ENCODE results near the gene RNF207. TPM values are rescaled to one million over a fixed set of nuclear protein-coding genes. Genes with fewer than 3 reads are reported as not detected.
A peak's percentile ranks its signal among the peaks of the same experiment; 100 is the strongest.

Gene RNF207
- 1.7 and 9.8 TPM in 2 replicates for total RNA-seq (2016; rRNA removed; fragmentation: Illumina TruSeq; extraction: Trizol)
- total RNA-seq (2016; cell fraction: cytosol; rRNA removed; fragmentation: Illumina TruSeq; extraction: Trizol; ENCODE audit: low read depth) = 2.0 and 3.0 TPM in 2 replicates
- total RNA-seq (2016; cell fraction: insoluble cytoplasmic fraction; rRNA removed; fragmentation: Illumina TruSeq; extraction: Trizol) = 2.1 and 8.9 TPM in 2 replicates
- 2.4 and 2.5 TPM in 2 replicates for total RNA-seq (2016; cell fraction: membrane; rRNA removed; fragmentation: Illumina TruSeq; extraction: Trizol)
- 14.8 and 17.7 TPM in 2 replicates for total RNA-seq (2016; cell fraction: nucleus; rRNA removed; fragmentation: Illumina TruSeq; extraction: Trizol)
- polyA plus RNA-seq (2011; rRNA removed) = 15.9 and 17.9 TPM in 2 replicates
- 3.1 and 5.5 TPM in 2 replicates for polyA plus RNA-seq (2011; cell fraction: cytosol; rRNA removed)
- polyA plus RNA-seq (2011; cell fraction: nucleus; rRNA removed) = 282 and 411 TPM in 2 replicates
- 3.9 and 4.0 TPM in 2 replicates for polyA plus RNA-seq (2012)
- polyA plus RNA-seq (2016; cell fraction: cytosol; fragmentation: Illumina TruSeq; extraction: Trizol; ENCODE audit: low read depth) = 0.45 and 0.62 TPM in 2 replicates
- 1.8 and 3.9 TPM in 2 replicates for polyA plus RNA-seq (2016; cell fraction: insoluble cytoplasmic fraction; fragmentation: Illumina TruSeq; extraction: Trizol; ENCODE audit: low read depth)
- 0.85 and 1.2 TPM in 2 replicates for polyA plus RNA-seq (2016; cell fraction: membrane; fragmentation: Illumina TruSeq; extraction: Trizol; ENCODE audit: low read depth)
- 47.0 and 48.9 TPM in 2 replicates for polyA plus RNA-seq (2016; cell fraction: nucleus; fragmentation: Illumina TruSeq; extraction: Trizol; ENCODE audit: insufficient read depth, low read depth)
- polyA minus RNA-seq (2011; rRNA and poly(A)+ RNA removed; ENCODE audit: low replicate concordance) = 16.5 and 27.5 TPM in 2 replicates
- polyA minus RNA-seq (2011; cell fraction: cytosol; rRNA and poly(A)+ RNA removed) = 2.5 TPM in 2 replicates
- 30.0 and 38.2 TPM in 2 replicates for polyA minus RNA-seq (2011; cell fraction: nucleus; rRNA and poly(A)+ RNA removed)
- Bru-seq, nascent RNA = percentile 66 among the genes with signal in this experiment
- percentile 55 among the genes with signal in this experiment for BruChase-seq, experiment 1, labeled RNA remaining after a 6-hour chase
- percentile 62 among the genes with signal in this experiment for BruChase-seq, experiment 2, labeled RNA remaining after a 2-hour chase
- long read RNA-seq, experiment 1 = 0 reads
- long read RNA-seq, experiment 2, partial matches to known transcripts = 0 of 2 reads
- long read RNA-seq, experiment 2, other reads (novel, unspliced or antisense) = 2 of 2 reads

DNA sequence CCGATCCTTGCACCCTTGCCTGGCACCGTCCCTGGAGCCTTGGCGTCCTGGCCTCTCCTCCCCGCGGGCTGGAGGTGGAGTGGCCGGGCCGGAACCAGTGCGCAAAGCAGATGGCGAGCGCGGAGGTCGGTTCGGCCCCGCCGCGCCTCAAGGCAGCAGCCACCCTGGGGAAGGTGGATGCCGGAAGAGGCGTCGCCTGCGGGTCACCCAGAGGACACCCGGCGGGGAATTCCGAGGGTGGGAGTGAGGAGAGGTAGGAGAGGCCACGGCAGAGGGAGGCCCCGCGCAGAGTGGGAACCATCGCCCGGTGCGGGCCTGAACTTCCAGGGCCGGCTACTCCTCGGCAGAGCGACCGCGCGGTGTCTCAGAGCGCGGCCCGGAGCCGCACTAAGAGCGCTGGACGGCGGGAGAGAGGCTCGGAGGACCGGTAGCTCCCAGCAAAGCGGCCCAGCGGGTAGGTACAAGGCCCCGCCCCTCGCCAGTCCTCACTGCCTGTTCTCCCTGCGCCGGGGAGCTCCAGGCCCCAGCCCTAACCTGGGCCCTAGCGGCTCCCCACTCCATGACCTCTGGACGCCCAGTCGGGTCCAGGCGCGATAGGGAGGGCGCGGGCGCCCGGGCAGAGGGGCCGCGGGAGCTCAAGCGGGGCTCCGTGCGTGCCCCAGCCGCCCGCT, at the start of gene RNF207:
Gene RNF207 (plus strand): TSS at position 271 of the 671 bp plus-strand sequence. CDS start 417 bp downstream, outside the sequence.
- Histone ChIP-seq H3K9ac (ENCODE audit: insufficient read depth, low read depth, low read length) (peak within 1 kb of the TSS; percentile 79), H3K79me2 (ENCODE audit: insufficient read depth, low read length) (no peaks in the 10 kb centered on the region), H3K27ac (ENCODE audit: extremely low read length, insufficient read depth, low read length) (peak within 1 kb of the TSS; percentile 82), H3K9me3 (ENCODE audit: low read length) (no peaks in the 10 kb centered on the region), H3K27me3 (ENCODE audit: control insufficient read depth in 1 of 2, insufficient read depth in 2 of 2, low read length in 2 of 2) (no peaks in the 10 kb centered on the region), H3K4me1 (ENCODE audit: insufficient read depth, low read length) (peaks cover 17% of the 10 kb centered on the region), H3K4me2 (ENCODE audit: low read depth, low read length) (peak within 1 kb of the TSS; percentile 92), H4K20me1 (ENCODE audit: insufficient read depth, low read length) (no peaks in the 10 kb centered on the region), H2AFZ (ENCODE audit: low read length) (peak within 1 kb of the TSS; percentile 86), H3K4me3 (replicated peaks in 1 of 3; ENCODE audit: insufficient read depth in 1 of 3, low read depth in 2 of 3, low read length in 3 of 3) (peak within 1 kb of the TSS; percentile 79 to 90 (median 84)), H3K36me3 (replicated peaks in 1 of 2; ENCODE audit: control insufficient read depth in 1 of 2, insufficient read depth in 2 of 2, low read length in 2 of 2) (peaks cover 4 to 6% of the 10 kb centered on the region in 2 experiments; a peak in 3 of 5 replicates)
- under 1% methylated on average over 27 of the region's 66 CpGs for WGBS (ENCODE audit: low lambda C conversion rate)
- in situ Hi-C loops (cut with HindIII; ENCODE audit: extremely low pct_ligation_motif_present, low pct_unique_long_range_greater_than_20kb) (no loop called here), intact Hi-C loops (cut with micrococcal nuclease; ENCODE audit: unreplicated experiment) (loop anchor here (2.0 to 10.0 kb wide), 2 partner anchors 35 to 621 kb away; no protein-coding TSS in a partner anchor)
- ATAC-seq (peak; percentile 84), FAIRE-seq (no peak), DNase-seq (ENCODE audit: low spot score) (peak; percentile 77)
- BruUV-seq (replicated peaks) = no TSS peak
- POLR2A ChIA-PET = interaction anchor here (0.7 to 1.7 kb wide), 12 partner anchors 10 to 280 kb away, joined by 3 to 11 read pairs (median 4); partner anchors contain the start of genes ACOT7 and ICMT
- CTCF ChIA-PET (ENCODE audit: low intra/inter-chr PET ratio, low total read pairs) = interaction anchor here (1.2 to 1.6 kb wide), 2 partner anchors 39 to 41 kb away, joined by 5 to 7 read pairs; no protein-coding TSS in a partner anchor
- TF ChIP-seq SUZ12 (IDR thresholded peaks at IDR 0.05; ENCODE audit: low read depth, low read length) = no peak
- peak; percentile 78 for TF ChIP-seq ZMYM3 (CRISPR knock-in tag; IDR thresholded peaks at IDR 0.05)
- TF ChIP-seq TFE3 (CRISPR knock-in tag; IDR thresholded peaks at IDR 0.05) = no peak
- no peak for TF ChIP-seq CHD4 (IDR thresholded peaks at IDR 0.05; ENCODE audit: borderline replicate concordance, low read length)
- no peak for TF ChIP-seq ZFP41 (CRISPR knock-in tag; IDR thresholded peaks at IDR 0.05; ENCODE audit: borderline replicate concordance)
- TF ChIP-seq YEATS4 (CRISPR knock-in tag; IDR thresholded peaks at IDR 0.05; ENCODE audit: borderline replicate concordance) = peak; percentile 70; the same call in 1 of the 2 replicates
- TF ChIP-seq, protein P1, sequence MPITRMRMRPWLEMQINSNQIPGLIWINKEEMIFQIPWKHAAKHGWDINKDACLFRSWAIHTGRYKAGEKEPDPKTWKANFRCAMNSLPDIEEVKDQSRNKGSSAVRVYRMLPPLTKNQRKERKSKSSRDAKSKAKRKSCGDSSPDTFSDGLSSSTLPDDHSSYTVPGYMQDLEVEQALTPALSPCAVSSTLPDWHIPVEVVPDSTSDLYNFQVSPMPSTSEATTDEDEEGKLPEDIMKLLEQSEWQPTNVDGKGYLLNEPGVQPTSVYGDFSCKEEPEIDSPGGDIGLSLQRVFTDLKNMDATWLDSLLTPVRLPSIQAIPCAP (CRISPR knock-in tag; IDR thresholded peaks at IDR 0.05; ENCODE audit: low read depth) = no peak
- TF ChIP-seq SP2 (CRISPR knock-in tag; IDR thresholded peaks at IDR 0.05) = no peak; the same call in 1 of the 2 replicates
- TF ChIP-seq ZNF737 (CRISPR knock-in tag; IDR thresholded peaks at IDR 0.05; ENCODE audit: borderline replicate concordance) = peak; percentile 47; the same call in 1 of the 2 replicates
- TF ChIP-seq ZNF33A (CRISPR knock-in tag; IDR thresholded peaks at IDR 0.05; ENCODE audit: borderline replicate concordance) = no peak
- TF ChIP-seq ZNF772 (CRISPR knock-in tag; IDR thresholded peaks at IDR 0.05) = peak; percentile 77; the same call in 1 of the 2 replicates
- TF ChIP-seq ZMYM2 (CRISPR knock-in tag; IDR thresholded peaks at IDR 0.05) = no peak; the same call in 1 of the 2 replicates
- TF ChIP-seq, protein P2, sequence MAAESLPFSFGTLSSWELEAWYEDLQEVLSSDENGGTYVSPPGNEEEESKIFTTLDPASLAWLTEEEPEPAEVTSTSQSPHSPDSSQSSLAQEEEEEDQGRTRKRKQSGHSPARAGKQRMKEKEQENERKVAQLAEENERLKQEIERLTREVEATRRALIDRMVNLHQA (CRISPR knock-in tag; IDR thresholded peaks at IDR 0.05) = no peak
- peak; percentile 79 for TF ChIP-seq GTF3A (CRISPR knock-in tag; conservative IDR thresholded peaks at IDR 0.05)
- no peak; the same call in none of the 2 replicates for TF ChIP-seq ADNP (CRISPR knock-in tag; IDR thresholded peaks at IDR 0.05)
